ENCODE results near the gene PDZD2.

Gene PDZD2

GRCh38 chr5:32057187-32058096 lies 418.5 kb downstream of the PDZD2 start:
- DNase-seq (ENCODE audit: insufficient read length, low spot score), result no peak
- peak; percentile 18 for TF ChIP-seq CTCF (IDR thresholded peaks at IDR 0.05; ENCODE audit: insufficient read depth, missing control alignments)
- peak; percentile 21 for FAIRE-seq

- FAIRE-seq, result no peak
- DNase-seq (ENCODE audit: insufficient read length, low spot score), result no peak
- no peak for TF ChIP-seq CTCF (IDR thresholded peaks at IDR 0.05; ENCODE audit: insufficient read depth, missing control alignments)
Measured at GRCh38 chr5:32058101-32058500, 419.2 kb downstream of the PDZD2 start.

- no peak for FAIRE-seq
- DNase-seq (ENCODE audit: insufficient read length, low spot score), result no peak
- no peak for TF ChIP-seq CTCF (IDR thresholded peaks at IDR 0.05; ENCODE audit: insufficient read depth, missing control alignments)
Measured at GRCh38 chr5:32058997-32059396, 420.1 kb downstream of the PDZD2 start.

- DNase-seq (ENCODE audit: insufficient read length, low spot score), result no peak
- no peak for TF ChIP-seq CTCF (IDR thresholded peaks at IDR 0.05; ENCODE audit: insufficient read depth, missing control alignments)
Measured at GRCh38 chr5:32059761-32060530, 421.0 kb downstream of the PDZD2 start.

GRCh38 chr5:32061236-32061635 lies 422.3 kb downstream of the PDZD2 start:
- DNase-seq (ENCODE audit: insufficient read length, low spot score) (no peak), FAIRE-seq (no peak)
- TF ChIP-seq CTCF (IDR thresholded peaks at IDR 0.05; ENCODE audit: insufficient read depth, missing control alignments), result no peak

More at GRCh38 chr5:32059761-32060530, 421.0 kb downstream of the PDZD2 start:
- no peak for FAIRE-seq

GRCh38 chr5:32066448-32066847 lies 427.5 kb downstream of the PDZD2 start:
- FAIRE-seq (no peak), DNase-seq (ENCODE audit: insufficient read length, low spot score) (no peak)
- TF ChIP-seq CTCF (IDR thresholded peaks at IDR 0.05; ENCODE audit: insufficient read depth, missing control alignments), result no peak

All from D721Med (cell line).